GM20431 (cell line): ENCODE data around the gene FSHR.

Source experiments
- in situ Hi-C: fragments of 300-500 bp; cut with MseI, MboI; formaldehyde crosslinking; loops from one replicate; pipeline ENCODE4 v1.15.0; 2020; ENCODE audit warnings: low sequenced_read_pairs; ENCODE audit not compliant: unreplicated experiment

Gene FSHR, protein sequence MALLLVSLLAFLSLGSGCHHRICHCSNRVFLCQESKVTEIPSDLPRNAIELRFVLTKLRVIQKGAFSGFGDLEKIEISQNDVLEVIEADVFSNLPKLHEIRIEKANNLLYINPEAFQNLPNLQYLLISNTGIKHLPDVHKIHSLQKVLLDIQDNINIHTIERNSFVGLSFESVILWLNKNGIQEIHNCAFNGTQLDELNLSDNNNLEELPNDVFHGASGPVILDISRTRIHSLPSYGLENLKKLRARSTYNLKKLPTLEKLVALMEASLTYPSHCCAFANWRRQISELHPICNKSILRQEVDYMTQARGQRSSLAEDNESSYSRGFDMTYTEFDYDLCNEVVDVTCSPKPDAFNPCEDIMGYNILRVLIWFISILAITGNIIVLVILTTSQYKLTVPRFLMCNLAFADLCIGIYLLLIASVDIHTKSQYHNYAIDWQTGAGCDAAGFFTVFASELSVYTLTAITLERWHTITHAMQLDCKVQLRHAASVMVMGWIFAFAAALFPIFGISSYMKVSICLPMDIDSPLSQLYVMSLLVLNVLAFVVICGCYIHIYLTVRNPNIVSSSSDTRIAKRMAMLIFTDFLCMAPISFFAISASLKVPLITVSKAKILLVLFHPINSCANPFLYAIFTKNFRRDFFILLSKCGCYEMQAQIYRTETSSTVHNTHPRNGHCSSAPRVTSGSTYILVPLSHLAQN

GRCh38 chr2:49154140-49154539, at the start of gene FSHR:
FSHR (minus strand) TSS chr2:49154515; CDS start chr2:49154417, 98 bp downstream.
- in situ Hi-C loops, result no loop called here

- in situ Hi-C loops, result no loop called here
These were observed 45.0 kb upstream of the FSHR start for GRCh38 chr2:49199266-49199665.

- in situ Hi-C loops, result no loop called here
These were observed 40.4 kb upstream of the FSHR start for GRCh38 chr2:49194701-49195100.

GRCh38 chr2:49192036-49192435, 37.7 kb upstream of the FSHR start:
- in situ Hi-C loops, result no loop called here

DNA sequence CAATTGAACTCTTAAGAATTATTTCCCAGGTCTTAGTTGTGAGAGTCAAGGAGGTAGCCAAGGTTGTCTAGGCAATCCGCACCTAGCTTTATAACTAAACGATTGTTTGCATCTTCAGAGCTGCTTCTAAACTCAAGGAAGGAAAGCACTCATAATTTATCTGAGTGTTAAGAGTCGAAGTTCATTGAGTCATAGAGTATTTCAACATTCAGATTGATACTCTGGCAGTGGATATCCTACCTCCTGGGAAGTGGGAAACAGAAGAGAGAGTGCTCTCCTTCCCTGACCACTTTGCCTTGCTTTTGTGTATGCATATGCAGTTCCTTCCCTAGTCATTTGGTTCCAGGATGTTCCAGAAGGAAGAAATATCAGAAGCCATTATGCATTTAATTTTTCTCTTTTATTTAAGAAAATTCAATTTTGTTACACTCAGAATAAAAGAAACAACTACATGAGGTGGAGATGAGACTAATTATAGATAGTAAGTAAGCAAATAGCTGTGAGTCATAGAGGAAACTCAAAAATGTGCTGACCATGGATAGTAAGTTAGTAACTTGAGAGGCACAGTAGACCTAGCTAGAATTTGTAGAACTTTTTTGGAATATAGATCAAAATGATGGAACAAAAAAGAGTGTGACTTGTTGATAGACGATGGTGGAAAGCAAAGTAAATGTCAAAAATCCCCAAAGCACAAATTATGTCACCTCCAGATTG, 35.4 kb upstream of the FSHR start:
- in situ Hi-C loops, result no loop called here

- in situ Hi-C loops, result no loop called here
These were observed 31.8 kb upstream of the FSHR start for GRCh38 chr2:49186050-49186648.

GRCh38 chr2:49178656-49179055, 24.3 kb upstream of the FSHR start:
- in situ Hi-C loops, result no loop called here

GRCh38 chr2:49177194-49177593, 22.9 kb upstream of the FSHR start:
- in situ Hi-C loops, result no loop called here

DNA sequence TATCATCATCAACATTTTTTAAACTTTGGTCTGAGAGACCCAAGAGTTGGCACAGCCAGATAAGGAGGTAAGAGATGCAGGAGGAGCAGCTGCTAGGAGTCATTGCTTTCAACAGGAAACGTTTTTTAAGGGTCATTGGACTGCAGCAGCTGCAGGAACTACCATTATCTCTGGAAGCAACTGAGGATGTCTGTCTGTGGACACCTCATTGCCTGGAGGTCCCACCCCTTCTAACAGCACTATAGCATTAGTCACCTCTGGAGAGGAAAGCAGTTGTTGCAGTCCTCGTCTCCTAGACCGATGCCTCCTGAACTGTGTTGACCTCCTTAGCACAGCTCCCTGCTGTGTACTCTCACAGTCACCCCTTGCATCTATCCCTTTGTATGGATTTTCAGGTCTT, 21.5 kb upstream of the FSHR start:
- in situ Hi-C loops, result no loop called here

DNA sequence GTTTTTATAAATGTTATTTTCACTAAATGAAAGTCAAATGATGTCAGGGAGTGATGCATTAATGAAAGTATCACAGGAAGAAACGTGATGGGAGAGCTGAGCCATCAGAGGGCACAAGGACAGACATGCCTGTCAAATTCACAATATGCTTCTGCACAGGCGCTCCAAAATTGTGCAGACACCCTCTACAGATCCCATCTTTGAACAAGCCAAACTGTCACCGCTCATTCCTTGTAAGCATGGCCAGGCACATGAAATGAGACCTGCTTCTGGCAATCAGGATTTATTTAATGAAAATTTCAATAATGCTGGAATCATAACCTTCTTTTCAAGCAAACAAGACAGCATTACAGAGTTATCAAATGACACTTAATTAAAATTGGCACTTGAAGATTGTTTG, 20.4 kb upstream of the FSHR start:
- in situ Hi-C loops, result no loop called here

- in situ Hi-C loops, result no loop called here
These were observed 12.8 kb upstream of the FSHR start for GRCh38 chr2:49167131-49167530.

GRCh38 chr2:49165662-49166061, 11.3 kb upstream of the FSHR start:
- in situ Hi-C loops, result no loop called here

DNA sequence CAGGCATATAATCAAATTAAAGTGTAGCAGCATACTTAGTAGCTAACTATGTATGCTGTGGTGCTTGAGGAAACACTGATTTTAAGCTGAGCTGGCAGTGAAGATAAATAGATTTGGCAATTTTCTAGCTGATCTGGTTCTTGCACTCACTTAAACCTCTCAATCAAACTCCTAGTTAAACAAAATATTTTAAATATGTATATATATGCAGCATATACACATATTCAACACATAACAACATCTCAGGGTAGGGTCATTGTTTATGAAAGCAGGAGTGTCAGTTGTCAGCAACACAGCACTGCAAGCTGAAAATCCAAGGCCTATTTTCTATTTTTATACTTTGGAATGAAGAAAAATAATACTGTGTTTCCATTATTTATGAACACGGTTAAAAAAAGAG, 10.4 kb upstream of the FSHR start:
- in situ Hi-C loops, result no loop called here

DNA sequence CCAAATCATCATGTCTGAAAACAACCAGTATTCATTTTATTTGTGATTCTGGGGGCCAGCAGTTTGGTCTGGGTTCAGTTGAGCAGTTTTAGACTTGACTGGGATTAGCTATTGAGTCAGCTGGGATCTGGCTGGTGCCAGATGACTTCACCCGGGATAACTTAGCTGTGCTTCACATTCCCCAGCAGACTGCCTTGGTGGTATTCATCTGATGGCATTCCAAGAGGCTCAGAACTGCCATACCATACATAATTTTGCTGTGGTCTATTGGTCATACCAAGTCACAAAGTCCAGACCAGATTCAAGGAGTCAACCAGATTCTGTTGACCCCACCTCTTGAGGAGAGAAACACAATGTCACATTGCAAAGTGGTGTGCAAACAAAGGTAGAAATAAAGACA, 7.8 kb upstream of the FSHR start:
- in situ Hi-C loops, result no loop called here

- in situ Hi-C loops, result no loop called here
These were observed 576 bp upstream of the FSHR start for GRCh38 chr2:49154891-49155290.

GRCh38 chr2:49153252-49153651, 1.1 kb downstream of the FSHR start:
- in situ Hi-C loops, result no loop called here

DNA sequence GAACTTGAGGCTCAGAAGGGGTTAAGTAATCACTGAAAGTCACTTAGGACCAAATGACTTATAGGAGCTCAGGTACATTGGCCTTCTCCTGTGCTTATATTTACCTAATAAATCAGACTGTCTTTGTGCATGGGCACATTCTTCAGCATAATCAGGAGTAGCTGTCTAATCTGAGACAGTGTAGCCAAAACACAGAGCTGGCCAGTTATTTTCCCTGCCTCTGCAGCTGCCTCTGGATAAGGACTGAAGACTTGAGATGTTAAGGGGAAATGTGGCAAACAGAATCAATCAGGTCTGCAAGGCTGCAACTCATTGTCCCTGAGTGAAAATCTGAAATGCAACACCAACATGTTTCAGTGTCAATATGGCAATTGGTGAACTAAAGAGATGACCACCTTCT, 1.5 kb downstream of the FSHR start:
- in situ Hi-C loops, result no loop called here

DNA sequence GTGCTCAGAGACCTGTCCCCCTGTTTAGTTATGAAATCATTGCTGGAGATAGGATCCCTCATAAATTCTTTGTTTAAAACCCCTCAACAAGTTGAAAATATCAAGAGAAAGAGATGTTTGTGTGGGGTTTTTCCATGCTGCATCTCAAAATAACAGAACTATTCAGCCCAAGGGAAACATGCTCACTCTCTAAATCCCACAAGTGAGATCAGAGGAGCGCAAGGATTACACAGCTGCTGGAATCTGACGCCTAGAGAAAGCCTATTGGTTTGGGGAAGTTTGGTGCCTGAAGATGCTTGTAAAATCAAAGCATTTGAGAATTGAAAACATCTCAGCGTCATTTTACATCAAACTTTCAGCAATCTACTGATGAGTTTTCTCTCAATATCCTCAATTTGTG, 7.9 kb downstream of the FSHR start:
- in situ Hi-C loops, result no loop called here

DNA sequence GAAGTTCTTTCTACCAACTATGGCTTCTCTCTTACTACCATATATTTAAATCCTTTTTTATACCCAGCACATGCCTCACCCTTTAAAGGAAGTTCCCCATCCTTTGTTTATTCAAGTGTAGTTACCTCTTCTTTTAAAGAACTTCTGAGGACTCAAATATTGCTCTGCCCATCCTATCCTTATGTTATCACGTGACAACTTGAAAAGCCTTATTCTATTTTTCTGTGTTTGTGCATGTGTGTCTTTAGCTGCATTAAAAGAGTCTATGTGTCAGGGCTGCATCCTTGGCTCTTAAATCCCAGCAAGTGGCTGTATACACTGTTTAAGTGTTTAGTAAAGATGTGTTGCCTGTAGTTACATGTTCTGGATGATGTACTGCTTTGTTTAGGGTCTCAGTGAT, 22.5 kb downstream of the FSHR start:
- in situ Hi-C loops, result no loop called here

- in situ Hi-C loops, result no loop called here
These were observed 25.3 kb downstream of the FSHR start for GRCh38 chr2:49129034-49129433.

DNA sequence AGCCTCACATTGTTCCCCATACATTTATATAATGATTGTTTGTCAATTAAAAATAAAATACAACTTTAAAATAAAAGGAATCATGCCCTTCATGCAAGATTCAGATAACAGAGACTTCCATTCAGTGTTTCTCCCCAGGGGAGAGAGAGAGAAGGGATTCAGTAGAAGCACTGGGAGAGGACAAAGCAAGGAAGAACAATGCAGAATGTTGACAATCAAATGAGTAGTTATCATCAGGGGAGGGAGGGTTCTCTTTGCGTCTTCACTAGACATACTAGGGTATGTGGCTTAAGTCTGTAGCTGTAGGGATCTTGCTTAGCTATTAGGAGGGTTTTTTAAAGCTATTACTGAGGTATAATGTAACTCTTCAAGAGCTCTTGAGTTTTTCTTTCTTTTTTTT, 30.7 kb downstream of the FSHR start:
- in situ Hi-C loops, result no loop called here
